Stimulated activated CD4-positive, alpha-beta T cell treated with anti-CD3 and anti-CD28 coated beads, TNF-alpha, amount 100 ng/mL, for 4 hours (primary cell): ENCODE measurements around the gene TNFRSF21.

Source experiments
- DNase-seq, 3 experiments: peaks; one replicate each; pipeline ENCODE4 v3.0.0-alpha.2; 2020; ENCODE audit warnings: low read depth in 3 of 3

TNFRSF21 gene

GRCh38 chr6:47221565-47221964, 88.1 kb downstream of the TNFRSF21 start:
- DNase-seq: no peak

GRCh38 chr6:47209632-47210031, 100.1 kb downstream of the TNFRSF21 start:
- no peak for DNase-seq

- no peak for DNase-seq
Observed at GRCh38 chr6:47207261-47207660, 102.4 kb downstream of the TNFRSF21 start.

DNA sequence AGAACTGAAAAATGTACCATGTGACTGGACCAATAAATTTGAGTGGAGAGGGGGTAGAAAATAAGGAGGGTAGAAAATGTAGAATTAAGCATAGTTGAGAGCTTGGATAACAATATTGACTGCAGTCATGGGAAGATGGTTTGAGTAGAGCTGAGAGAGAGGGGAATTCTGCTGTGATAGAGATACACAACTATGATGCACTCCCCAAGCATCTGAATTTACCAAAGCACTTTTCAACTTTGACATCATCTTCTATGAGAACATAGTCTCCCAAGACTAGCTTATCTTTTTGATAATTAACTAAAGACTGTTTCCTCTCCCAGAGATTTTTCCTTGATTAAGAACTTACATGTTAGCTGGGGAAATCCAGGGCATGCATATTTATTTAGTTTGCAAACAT, 103.1 kb downstream of the TNFRSF21 start:
- no peak for DNase-seq

GRCh38 chr6:47203938-47204611, 105.6 kb downstream of the TNFRSF21 start:
- no peak for DNase-seq

DNA sequence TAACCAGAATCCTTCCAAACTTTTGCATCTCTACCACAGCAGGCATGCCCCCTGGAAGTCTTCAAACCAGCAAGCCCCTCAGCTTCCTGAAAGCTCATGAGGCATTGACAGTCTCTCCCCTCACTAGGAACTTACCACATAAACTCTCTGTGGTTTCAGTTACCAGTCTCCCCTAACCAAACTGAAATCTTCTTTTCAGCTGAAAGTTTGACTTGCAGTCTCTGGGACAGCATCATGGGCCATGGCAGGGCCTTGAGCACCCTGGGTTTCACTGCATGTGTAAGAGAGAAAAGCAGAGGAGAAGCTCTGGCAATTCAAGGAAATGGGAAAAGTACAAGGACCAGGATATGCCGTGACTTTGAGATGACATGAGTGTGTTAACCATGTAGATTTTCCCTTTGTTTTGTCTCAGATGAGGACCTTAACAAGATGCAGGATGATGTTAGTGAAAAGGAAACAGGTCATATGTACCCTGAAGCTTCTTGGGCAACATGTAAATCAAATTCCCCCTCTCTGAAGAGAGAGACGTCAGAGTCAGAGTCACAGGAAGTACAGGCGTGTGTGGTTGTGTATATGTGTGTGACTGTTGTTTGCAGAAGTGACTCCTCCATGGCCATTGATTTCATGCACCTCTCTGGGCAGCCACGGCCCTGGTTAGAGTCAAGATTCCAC, 106.3 kb downstream of the TNFRSF21 start:
- DNase-seq: no peak

- no peak for DNase-seq
Observed at GRCh38 chr6:47202644-47203205, 107.0 kb downstream of the TNFRSF21 start.

DNA sequence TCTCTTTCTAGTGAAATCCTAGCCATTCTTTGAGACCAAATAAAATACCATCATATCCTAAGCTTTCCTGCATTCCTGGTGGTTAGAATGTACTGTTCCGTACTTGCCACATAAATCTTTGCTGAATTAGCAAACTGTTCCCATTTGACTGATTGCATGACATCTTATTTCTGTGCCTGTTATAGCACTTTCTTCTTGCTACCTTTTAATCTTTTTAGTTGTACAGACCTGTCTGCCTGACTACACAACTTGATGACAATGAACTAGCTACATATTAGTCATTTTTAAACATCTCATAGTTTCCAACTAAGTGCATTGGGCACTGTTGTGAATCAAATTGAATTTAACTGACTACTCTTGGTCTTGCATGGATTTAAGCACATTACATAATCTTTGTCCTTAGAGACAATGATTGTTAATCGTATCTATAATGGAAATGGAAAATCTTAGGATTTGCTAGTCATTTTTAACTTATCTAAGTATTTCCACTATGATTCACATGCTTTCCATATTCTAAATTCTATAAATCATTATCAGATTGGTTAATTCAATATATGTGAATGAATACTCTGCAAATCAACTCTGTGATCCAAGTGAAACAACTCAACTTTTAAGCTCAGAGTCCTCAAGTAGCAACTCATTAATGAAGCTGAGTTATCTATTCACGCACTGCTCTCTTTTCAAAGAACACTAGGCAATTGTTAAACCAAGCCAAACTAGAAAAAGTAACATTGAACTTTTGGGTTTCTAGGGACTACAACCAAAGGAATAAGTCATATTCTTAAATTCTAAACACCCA, 109.0 kb downstream of the TNFRSF21 start:
- DNase-seq: no peak

DNA sequence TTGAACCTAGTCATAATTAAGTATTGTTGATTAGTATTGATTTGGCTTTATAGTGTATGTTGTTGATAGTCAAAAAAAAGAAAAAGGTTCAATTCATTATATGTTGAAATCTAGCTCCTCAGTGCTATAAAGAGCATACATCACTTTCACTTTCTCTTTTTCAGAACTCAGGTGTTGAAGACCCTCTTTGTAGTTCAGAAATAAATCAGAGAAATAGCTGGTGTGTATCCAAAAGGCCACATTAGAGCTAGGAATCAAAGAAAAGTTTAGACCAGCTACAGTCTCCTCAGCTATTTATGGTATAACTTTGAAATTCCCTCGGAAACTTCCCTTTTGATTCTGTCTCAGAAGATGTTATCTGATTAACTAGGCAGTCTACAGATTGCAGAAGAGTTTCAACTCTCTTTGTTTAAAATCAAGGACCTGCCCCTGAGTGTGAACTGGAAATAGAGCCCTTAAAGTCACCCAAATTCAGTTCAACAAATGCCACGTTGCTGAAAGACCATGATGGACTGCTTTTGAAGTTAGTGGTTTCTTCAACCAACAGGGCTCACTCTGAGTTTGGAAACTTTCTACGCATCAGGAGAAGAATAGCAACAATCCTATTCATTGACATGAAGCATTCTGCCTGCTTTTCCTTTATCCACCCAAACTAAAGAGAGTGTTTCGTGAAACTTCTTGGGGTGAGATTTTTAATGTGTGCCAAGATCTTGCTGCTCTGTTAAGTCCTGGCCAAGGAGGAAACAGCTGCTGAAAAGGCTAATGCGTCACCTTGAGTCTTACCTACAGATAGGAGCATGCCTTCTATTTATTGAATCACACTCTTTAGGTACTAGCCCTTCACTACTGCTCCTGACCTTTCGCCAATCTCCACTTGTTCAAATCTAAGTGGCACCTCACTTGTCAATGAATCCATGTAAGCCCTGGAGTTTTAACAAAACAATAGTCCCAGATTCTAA, 111.7 kb downstream of the TNFRSF21 start:
- no peak for DNase-seq

DNA sequence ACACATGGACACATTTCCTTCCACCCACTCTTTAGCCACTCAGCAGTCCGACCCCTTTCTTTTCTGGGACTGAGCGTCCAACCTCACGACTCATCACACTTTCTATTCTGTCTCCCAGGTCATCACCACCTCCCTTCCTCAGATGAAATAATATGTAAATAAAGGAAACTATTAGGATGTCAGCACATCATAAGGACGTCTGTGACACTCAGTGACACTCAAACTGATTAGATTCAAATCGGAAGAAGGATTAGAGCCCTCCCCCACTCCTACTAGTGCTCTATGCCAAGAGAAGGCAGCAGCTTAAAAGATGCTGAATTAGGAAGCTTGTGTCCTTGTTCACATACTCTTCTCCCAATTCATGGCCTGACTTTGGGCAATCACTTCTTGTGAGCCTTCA, 113.6 kb downstream of the TNFRSF21 start:
- DNase-seq: no peak

- DNase-seq: no peak
Observed at GRCh38 chr6:47195011-47195650, 114.6 kb downstream of the TNFRSF21 start.

GRCh38 chr6:47188588-47189021, 121.1 kb downstream of the TNFRSF21 start:
- no peak for DNase-seq

- DNase-seq: no peak
Observed at GRCh38 chr6:47187893-47188587, 121.7 kb downstream of the TNFRSF21 start.

DNA sequence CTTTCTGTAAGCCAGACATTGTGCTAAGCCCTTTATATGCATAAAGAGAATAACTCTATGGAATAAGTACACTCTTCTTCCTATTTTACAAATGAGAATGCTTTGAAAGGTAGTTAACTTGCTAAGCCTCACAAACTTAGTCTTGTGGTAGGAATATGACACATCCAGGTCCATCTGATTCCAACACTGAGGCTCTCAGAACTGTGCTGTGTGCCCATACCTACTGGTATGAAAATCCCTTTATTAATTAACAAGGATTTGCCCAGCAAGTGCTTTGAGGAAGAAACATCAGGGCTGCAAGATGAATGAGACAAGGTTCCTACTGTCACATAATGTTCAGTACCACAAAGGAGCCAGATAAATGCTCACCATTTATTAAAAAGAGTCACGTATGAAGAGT, 122.6 kb downstream of the TNFRSF21 start:
- DNase-seq: no peak

DNA sequence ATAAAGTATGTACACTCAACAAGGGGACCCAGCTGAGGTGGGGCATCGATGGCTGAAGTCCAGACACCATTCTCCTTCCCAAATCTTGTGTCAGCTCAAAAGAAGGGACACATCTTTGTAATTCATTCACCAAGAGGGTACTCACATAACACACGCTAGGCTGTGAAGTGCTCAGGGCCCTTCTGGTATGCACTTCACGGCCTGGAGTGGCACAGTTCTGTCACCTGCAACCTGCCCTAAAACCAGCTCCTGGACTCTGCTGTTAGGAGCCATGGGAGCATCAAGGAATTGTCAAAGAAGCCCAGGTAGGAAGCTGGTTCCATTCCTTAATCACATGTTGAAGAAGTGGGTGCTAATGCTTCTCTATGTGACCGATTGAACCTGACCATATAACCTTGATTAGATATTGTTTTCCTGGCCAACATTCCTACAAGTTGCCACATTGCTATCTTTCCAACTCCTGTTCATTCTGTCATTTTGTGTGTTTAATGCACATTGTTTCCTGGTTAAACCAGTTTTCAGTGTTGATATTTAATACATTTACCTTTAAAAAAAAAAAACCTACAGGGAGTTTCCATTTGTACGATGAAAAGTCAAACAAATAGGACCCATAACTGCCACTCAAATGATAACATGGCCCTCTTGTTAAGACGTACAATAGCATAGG, 127.3 kb downstream of the TNFRSF21 start:
- no peak for DNase-seq

DNA sequence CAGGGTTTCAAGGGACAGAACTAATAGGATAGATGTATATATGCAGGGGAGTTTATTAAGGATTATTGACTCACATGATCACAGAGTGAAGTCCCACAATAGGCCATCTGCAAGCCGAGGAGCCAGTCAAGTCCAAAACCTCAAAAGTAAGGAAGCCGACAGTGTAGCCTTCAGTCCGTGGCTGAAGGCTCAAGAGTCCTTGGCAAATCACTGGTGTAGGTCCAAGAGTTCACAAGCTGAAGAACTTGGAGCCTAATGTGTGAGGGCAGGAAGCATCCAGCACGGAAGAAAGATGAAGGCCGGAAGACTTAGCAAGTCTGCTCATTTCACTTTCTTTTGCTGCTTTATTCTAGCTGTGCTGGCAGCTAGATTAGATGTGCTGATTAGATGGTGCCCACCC, 128.0 kb downstream of the TNFRSF21 start:
- no peak for DNase-seq
